Osteocyte (in vitro differentiated cells): ENCODE data around the gene TEX11. TPM values are rescaled to one million over a fixed set of nuclear protein-coding genes. Genes with fewer than 3 reads are reported as not detected.
"Not testable (repeated sequence)": the region's sequence is repeated elsewhere in the genome, so short reads cannot be mapped to it uniquely, and the experiment has no call there.

Source experiments
- DNase-seq: peaks from one replicate; pipeline ENCODE4 v3.0.0; 2021; ENCODE audit warnings: mixed read lengths; ENCODE audit not compliant: unreplicated experiment; ENCODE audit errors: extremely low spot score
- H3K27ac Mint-ChIP-seq: one replicate; pipeline ENCODE4 v1.8.0; 2021; ENCODE audit warnings: mild to moderate bottlenecking, mixed read lengths; ENCODE audit not compliant: unreplicated experiment
- H3K27me3 Mint-ChIP-seq: one replicate; pipeline ENCODE4 v1.8.0; 2021; ENCODE audit warnings: mixed read lengths; ENCODE audit not compliant: unreplicated experiment
- H3K36me3 Mint-ChIP-seq: one replicate; pipeline ENCODE4 v1.8.0; 2021; ENCODE audit warnings: mixed read lengths; ENCODE audit not compliant: unreplicated experiment
- H3K4me1 Mint-ChIP-seq: one replicate; pipeline ENCODE4 v1.8.0; 2021; ENCODE audit warnings: mixed read lengths; ENCODE audit not compliant: unreplicated experiment
- H3K4me3 Mint-ChIP-seq: one replicate; pipeline ENCODE4 v1.8.0; 2021; ENCODE audit warnings: mild to moderate bottlenecking, moderate library complexity, mixed read lengths; ENCODE audit not compliant: unreplicated experiment
- H3K9me3 Mint-ChIP-seq: one replicate; pipeline ENCODE4 v1.8.0; 2021; ENCODE audit warnings: mixed read lengths; ENCODE audit not compliant: unreplicated experiment
- total RNA-seq: library from RNA; stranded (reverse); gene quantifications from 2 replicates; pipeline ENCODE4 v1.2.1, GENCODE V29; 2021
- TF ChIP-seq, protein P1 (sequence below): fragments of 200-600 bp; sonication (generic); IDR thresholded peaks from 2 replicates; pipeline ENCODE4 v1.5.0; 2021; ENCODE audit warnings: antibody characterized with exemption, mild to moderate bottlenecking, moderate library complexity

Gene TEX11
- total RNA-seq, 1 donor from 2014 or later = not detected

DNA sequence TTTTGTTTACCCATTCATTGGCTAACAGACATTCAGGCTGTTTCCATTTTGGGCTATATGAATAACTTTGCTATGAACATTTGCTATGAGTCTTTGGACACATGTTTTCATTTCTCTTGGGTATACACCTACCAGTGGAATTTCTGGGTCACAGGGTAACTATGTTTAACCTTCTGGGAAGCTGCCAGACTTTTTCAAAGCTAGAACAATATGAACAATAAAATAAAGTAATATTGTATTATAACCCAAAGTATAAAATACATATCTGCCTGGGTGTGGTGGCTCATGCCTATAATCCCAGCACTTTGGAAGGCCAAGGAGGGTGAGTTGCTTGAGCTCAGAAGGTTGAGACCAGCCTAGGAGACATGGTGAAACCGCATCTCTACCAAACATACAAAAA, 373.3 kb downstream of the TEX11 start:
- no peak for DNase-seq

DNA sequence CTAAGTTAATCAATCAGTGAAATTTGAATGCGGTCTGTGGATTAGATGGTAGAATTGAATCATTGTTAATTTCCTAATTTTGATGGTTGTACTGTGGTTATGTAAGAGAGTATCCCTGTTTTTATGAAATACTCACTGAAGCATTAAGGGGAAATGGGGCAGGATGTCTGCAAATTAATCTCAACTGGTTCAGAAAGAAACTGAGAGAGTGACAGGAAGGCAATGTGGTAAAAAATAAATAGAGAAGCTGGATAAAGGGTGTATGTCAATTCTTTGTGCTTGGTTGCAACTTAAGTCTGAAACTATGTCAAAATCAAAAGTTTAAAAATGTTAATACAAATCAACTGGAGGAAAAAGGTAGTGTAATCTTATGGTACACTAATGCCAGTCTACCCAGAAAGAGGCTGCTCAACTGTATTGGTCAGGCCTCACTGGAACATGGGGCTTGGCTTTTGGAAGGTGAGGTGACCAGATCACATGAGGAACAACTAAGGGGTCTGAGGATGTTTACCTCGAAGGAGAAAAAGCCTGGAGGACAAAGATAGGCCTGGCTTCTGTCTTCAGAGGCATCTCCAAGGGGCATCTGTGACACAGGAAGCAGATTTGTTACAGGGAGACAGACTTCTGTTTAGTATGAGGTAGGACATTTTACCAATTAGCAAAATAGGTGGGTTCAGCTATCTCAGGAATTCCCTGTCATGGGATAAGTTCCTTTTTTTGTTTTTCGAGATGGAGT, 380.7 kb downstream of the TEX11 start:
- peaks cover 4% of the 10 kb centered on the region for H3K9me3 Mint-ChIP-seq
- DNase-seq = no peak
- H3K36me3 Mint-ChIP-seq = no peaks in the 10 kb centered on the region
- no peaks in the 10 kb centered on the region for H3K4me1 Mint-ChIP-seq
- no peak overlapping the region for H3K4me3 Mint-ChIP-seq
- TF ChIP-seq, protein P1, sequence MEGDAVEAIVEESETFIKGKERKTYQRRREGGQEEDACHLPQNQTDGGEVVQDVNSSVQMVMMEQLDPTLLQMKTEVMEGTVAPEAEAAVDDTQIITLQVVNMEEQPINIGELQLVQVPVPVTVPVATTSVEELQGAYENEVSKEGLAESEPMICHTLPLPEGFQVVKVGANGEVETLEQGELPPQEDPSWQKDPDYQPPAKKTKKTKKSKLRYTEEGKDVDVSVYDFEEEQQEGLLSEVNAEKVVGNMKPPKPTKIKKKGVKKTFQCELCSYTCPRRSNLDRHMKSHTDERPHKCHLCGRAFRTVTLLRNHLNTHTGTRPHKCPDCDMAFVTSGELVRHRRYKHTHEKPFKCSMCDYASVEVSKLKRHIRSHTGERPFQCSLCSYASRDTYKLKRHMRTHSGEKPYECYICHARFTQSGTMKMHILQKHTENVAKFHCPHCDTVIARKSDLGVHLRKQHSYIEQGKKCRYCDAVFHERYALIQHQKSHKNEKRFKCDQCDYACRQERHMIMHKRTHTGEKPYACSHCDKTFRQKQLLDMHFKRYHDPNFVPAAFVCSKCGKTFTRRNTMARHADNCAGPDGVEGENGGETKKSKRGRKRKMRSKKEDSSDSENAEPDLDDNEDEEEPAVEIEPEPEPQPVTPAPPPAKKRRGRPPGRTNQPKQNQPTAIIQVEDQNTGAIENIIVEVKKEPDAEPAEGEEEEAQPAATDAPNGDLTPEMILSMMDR = no peak
- peaks cover 8% of the 10 kb centered on the region for H3K27me3 Mint-ChIP-seq
- H3K27ac Mint-ChIP-seq = no peak overlapping the region

More for the DNA sequence above, 373.3 kb downstream of the TEX11 start:
- Mint-ChIP-seq H3K4me3 (no peak overlapping the region), H3K4me1 (no peaks in the 10 kb centered on the region), H3K27me3 (peaks cover 13% of the 10 kb centered on the region), H3K27ac (no peak overlapping the region), H3K36me3 (no peaks in the 10 kb centered on the region), H3K9me3 (peaks cover 19% of the 10 kb centered on the region)
- TF ChIP-seq, protein P1 = no peak

GRCh38 chrX:70527053-70527452, 381.5 kb downstream of the TEX11 start:
- no peaks in the 10 kb centered on the region for H3K4me1 Mint-ChIP-seq
- H3K27ac Mint-ChIP-seq = no peak overlapping the region
- DNase-seq = no peak
- H3K27me3 Mint-ChIP-seq = peaks cover 8% of the 10 kb centered on the region
- H3K4me3 Mint-ChIP-seq = no peak overlapping the region
- TF ChIP-seq, protein P1 = no peak
- H3K9me3 Mint-ChIP-seq = peaks cover 2% of the 10 kb centered on the region
- no peaks in the 10 kb centered on the region for H3K36me3 Mint-ChIP-seq

DNA sequence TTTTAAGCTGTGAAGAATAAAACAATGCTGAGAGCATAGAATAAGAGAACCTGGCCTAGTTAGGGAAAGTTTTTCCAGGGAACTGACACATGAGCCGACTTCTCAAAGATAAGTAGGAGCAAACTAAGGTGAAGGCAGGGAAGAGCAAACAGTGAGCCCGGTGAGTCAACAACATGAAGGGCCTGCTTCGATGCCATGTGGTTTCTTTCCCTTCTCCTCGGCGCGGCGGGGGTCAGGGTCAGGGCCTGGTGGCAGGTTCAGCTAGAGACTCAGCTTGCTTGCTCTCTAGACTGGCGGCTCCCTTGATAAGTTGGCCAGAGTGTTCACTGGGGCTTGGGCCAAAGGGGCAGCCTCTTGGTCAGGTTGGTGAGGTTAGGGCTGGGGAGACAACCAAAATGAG, 382.8 kb downstream of the TEX11 start:
- Mint-ChIP-seq H3K36me3 (no peaks in the 10 kb centered on the region), H3K27ac (no peak overlapping the region), H3K27me3 (peaks cover 5% of the 10 kb centered on the region), H3K9me3 (peaks cover 3% of the 10 kb centered on the region), H3K4me1 (no peaks in the 10 kb centered on the region), H3K4me3 (no peak overlapping the region)
- TF ChIP-seq, protein P1 = no peak
- no peak for DNase-seq

DNA sequence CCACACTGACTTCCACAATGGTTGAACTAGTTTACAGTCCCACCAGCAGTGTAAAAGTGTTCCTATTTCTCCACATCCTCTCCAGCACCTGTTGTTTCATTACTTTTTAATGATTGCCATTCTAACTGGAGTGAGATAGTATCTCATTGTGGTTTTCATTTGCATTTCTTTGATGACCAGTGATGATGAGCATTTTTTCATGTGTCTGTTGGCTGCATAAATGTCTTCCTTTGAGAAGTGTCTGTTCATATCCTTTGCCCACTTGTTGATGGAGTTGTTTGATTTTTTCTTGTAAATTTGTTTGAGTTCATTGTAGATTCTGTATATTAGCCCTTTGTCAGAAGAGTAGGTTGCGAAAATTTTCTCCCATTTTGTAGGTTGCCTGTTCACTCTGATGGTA, 392.8 kb downstream of the TEX11 start:
- not testable (repeated sequence) for H3K4me1 Mint-ChIP-seq, H3K9me3 Mint-ChIP-seq, H3K27ac Mint-ChIP-seq, H3K4me3 Mint-ChIP-seq, H3K27me3 Mint-ChIP-seq, H3K36me3 Mint-ChIP-seq, DNase-seq

GRCh38 chrX:70515270-70515669, 393.2 kb downstream of the TEX11 start:
- not testable (repeated sequence) for H3K27ac Mint-ChIP-seq, H3K36me3 Mint-ChIP-seq, H3K4me3 Mint-ChIP-seq, H3K9me3 Mint-ChIP-seq, DNase-seq, H3K27me3 Mint-ChIP-seq, H3K4me1 Mint-ChIP-seq
